HepG2 (cell line): ENCODE results near the gene SYNJ2. TPM values are rescaled to one million over a fixed set of nuclear protein-coding genes. Genes with fewer than 3 reads are reported as not detected.
A peak's percentile ranks its signal among the peaks of the same experiment; 100 is the strongest.

ENCODE experiments used
- HMGA1 ChIP-seq: sonication (generic); formaldehyde crosslinking; conservative IDR thresholded peaks from 2 replicates; pipeline ENCODE4 v1.4.0; 2020; ENCODE audit warnings: missing genetic modification reagents
- HOXA3 ChIP-seq: sonication (generic); formaldehyde crosslinking; IDR thresholded peaks from 2 replicates; pipeline ENCODE4 v1.5.0; 2020; ENCODE audit warnings: missing genetic modification reagents
- KLF13 ChIP-seq: sonication (generic); formaldehyde crosslinking; IDR thresholded peaks from 2 replicates; pipeline ENCODE4 v1.4.0; 2020; ENCODE audit warnings: mild to moderate bottlenecking, missing genetic modification reagents
- LCORL ChIP-seq, 2 experiments: fragments of 450-650 bp in 1 of 2; sonication (generic) in 1 of 2; formaldehyde crosslinking in 1 of 2; IDR thresholded peaks; 2 replicates each; pipeline versions ENCODE4 v1.5.0 to v1.6.1; 2017 to 2020; ENCODE audit warnings: antibody characterized with exemption in 1 of 2, missing genetic modification reagents in 1 of 2
- MAFG ChIP-seq: sonication (generic); formaldehyde crosslinking; IDR thresholded peaks from 2 replicates; pipeline ENCODE4 v1.5.1; 2020; ENCODE audit warnings: mild to moderate bottlenecking, missing genetic modification reagents
- NFRKB ChIP-seq: fragments of 450-650 bp; IDR thresholded peaks from 2 replicates; pipeline ENCODE4 v1.6.1; 2017
- NR2C2 ChIP-seq: sonication (generic); formaldehyde crosslinking; IDR thresholded peaks from 2 replicates; pipeline ENCODE4 v1.4.0; 2020; ENCODE audit warnings: missing genetic modification reagents, mild to moderate bottlenecking, moderate library complexity, borderline replicate concordance
- NR2F1 ChIP-seq, 2 experiments: fragments of 450-650 bp in 1 of 2; formaldehyde crosslinking in 1 of 2; IDR thresholded peaks; 2 replicates each; pipeline versions ENCODE4 v1.5.0 to v1.6.1; 2016 to 2020; ENCODE audit warnings: mild to moderate bottlenecking in 1 of 2, missing compliant biosample characterization in 1 of 2, missing genetic modification reagents in 1 of 2, moderate library complexity in 1 of 2
- SMC3 ChIP-seq: IDR thresholded peaks from 2 replicates; pipeline ENCODE4 v1.6.1; 2011; ENCODE audit warnings: low read length, improper control_type of control experiment
- SP1 ChIP-seq, 2 experiments: fragments of 450-650 bp in 1 of 2; sonication (generic) in 1 of 2; formaldehyde crosslinking in 1 of 2; IDR thresholded peaks; 2 replicates each; pipeline versions ENCODE4 v1.4.0 to v1.6.1; 2016 to 2020; ENCODE audit warnings: missing genetic modification reagents in 1 of 2
- SP4 ChIP-seq: sonication (generic); formaldehyde crosslinking; IDR thresholded peaks from 2 replicates; pipeline ENCODE4 v1.8.1; 2023; ENCODE audit warnings: mild to moderate bottlenecking, missing genetic modification reagents
- TCF12 ChIP-seq, 2 experiments: fragments of 450-650 bp in 1 of 2; sonication (generic) in 1 of 2; formaldehyde crosslinking in 1 of 2; IDR thresholded peaks; 2 replicates each; pipeline versions ENCODE4 v1.6.1 to v1.8.0; 2017 to 2022; ENCODE audit warnings: antibody characterized with exemption in 1 of 2, mild to moderate bottlenecking in 1 of 2, missing genetic modification reagents in 1 of 2, moderate library complexity in 1 of 2
- TEAD3 ChIP-seq: optimal IDR thresholded peaks from 2 replicates; pipeline ENCODE3; 2016; ENCODE audit warnings: borderline replicate concordance
- ZNF224 ChIP-seq: sonication (generic); formaldehyde crosslinking; IDR thresholded peaks from 2 replicates; pipeline ENCODE4 v1.5.0; 2020; ENCODE audit warnings: mild to moderate bottlenecking, missing genetic modification reagents
- ZNF331 ChIP-seq: sonication (generic); formaldehyde crosslinking; IDR thresholded peaks from 2 replicates; pipeline ENCODE4 v1.4.0; 2020; ENCODE audit warnings: missing genetic modification reagents
- ZNF367 ChIP-seq: sonication (generic); formaldehyde crosslinking; IDR thresholded peaks from 2 replicates; pipeline ENCODE4 v1.4.0; 2020; ENCODE audit warnings: missing genetic modification reagents, borderline replicate concordance
- ZNF446 ChIP-seq: sonication (generic); formaldehyde crosslinking; IDR thresholded peaks from 2 replicates; pipeline ENCODE4 v1.5.0; 2020; ENCODE audit warnings: mild to moderate bottlenecking, missing genetic modification reagents
- ZNF572 ChIP-seq: sonication (generic); formaldehyde crosslinking; IDR thresholded peaks from 2 replicates; pipeline ENCODE4 v1.5.1; 2020; ENCODE audit warnings: mild to moderate bottlenecking, missing genetic modification reagents
- ZSCAN20 ChIP-seq: sonication (generic); formaldehyde crosslinking; IDR thresholded peaks from 2 replicates; pipeline ENCODE4 v1.4.0; 2020; ENCODE audit warnings: missing genetic modification reagents, mild to moderate bottlenecking, borderline replicate concordance
- polyA plus RNA-seq, 8 experiments: library from polyadenylated mRNA; depleted of rRNA in 3 of 8; stranded (reverse) in 7 of 8; unstranded in 1 of 8; fragments of >200 nt; fragmentation: Illumina TruSeq in 4 of 8; extraction: Trizol in 4 of 8; gene quantifications; 2 replicates each; pipeline versions ENCODE4 v1.2.1 to v1.2.3, GENCODE V29; 2011 to 2016; ENCODE audit warnings: low read depth in 4 of 8, missing spikeins in 1 of 8, mixed read lengths in 1 of 8; ENCODE audit not compliant: insufficient read depth in 1 of 8
- total RNA-seq, 5 experiments: library from RNA; depleted of rRNA; stranded (reverse); fragments of >200 nt; fragmentation: Illumina TruSeq; extraction: Trizol; gene quantifications; 2 replicates each; pipeline ENCODE4 v1.2.3, GENCODE V29; 2016; ENCODE audit warnings: low read depth in 1 of 5
- TF ChIP-seq, protein P1 (sequence below): sonication (generic); formaldehyde crosslinking; IDR thresholded peaks from 2 replicates; pipeline ENCODE4 v1.8.0; 2022; ENCODE audit warnings: missing genetic modification reagents, mild to moderate bottlenecking, inconsistent platforms, borderline replicate concordance
- TF ChIP-seq, protein P2 (sequence below): sonication (generic); formaldehyde crosslinking; IDR thresholded peaks from 2 replicates; pipeline ENCODE4 v1.9.0; 2022; ENCODE audit warnings: missing genetic modification reagents, mild to moderate bottlenecking, borderline replicate concordance
- TF ChIP-seq, protein P3 (sequence below): sonication (generic); formaldehyde crosslinking; IDR thresholded peaks from 2 replicates; pipeline ENCODE4 v1.4.0; 2020; ENCODE audit warnings: missing genetic modification reagents
- TF ChIP-seq, protein P4 (sequence below): sonication (generic); formaldehyde crosslinking; IDR thresholded peaks from 2 replicates; pipeline ENCODE4 v1.5.0; 2020; ENCODE audit warnings: mild to moderate bottlenecking, missing genetic modification reagents
- TF ChIP-seq, protein P5 (sequence below): sonication (generic); formaldehyde crosslinking; IDR thresholded peaks from 2 replicates; pipeline ENCODE4 v1.4.0; 2020; ENCODE audit warnings: missing genetic modification reagents

The SYNJ2 gene
- total and polyA plus RNA-seq, 2 of the 13 experiments (the other 11 are each of a cell fraction or from before 2014, with no cell fraction given): 39.1 to 57.6 TPM

DNA sequence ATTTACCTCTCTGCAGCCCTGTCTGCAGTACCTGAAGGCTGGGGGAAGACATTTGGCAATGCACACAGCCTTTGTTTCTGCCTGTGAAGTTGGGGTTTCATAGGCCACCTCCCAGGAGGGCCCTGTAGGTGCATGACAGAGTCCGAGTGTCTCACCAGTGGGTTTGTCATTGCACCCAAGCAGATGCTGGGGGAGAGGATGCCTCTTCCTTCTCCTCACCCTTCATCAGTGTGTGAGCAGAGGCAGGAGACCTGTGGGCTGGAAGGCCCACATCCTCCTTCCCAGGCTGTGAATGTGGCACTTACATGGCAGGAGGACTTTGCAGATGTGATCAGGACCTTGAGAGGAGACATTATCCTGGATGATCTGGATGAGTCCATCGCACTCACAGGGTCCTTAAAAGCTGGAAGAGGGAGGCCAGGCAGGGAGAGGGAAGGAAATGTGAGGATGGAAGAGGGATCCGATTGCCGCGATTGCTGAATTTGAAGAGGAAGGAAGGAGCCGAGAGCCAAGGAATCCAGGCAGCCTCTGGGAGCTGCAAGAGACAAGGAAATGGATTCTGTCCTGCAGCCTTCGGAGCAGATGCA, 30.4 kb downstream of the SYNJ2 start (continued):
- TF ChIP-seq LCORL (IDR thresholded peaks at IDR 0.05): no peak
- no peak for TF ChIP-seq LCORL (CRISPR knock-in tag; IDR thresholded peaks at IDR 0.05)
- no peak for TF ChIP-seq TEAD3 (CRISPR knock-in tag)
- TF ChIP-seq, protein P1, sequence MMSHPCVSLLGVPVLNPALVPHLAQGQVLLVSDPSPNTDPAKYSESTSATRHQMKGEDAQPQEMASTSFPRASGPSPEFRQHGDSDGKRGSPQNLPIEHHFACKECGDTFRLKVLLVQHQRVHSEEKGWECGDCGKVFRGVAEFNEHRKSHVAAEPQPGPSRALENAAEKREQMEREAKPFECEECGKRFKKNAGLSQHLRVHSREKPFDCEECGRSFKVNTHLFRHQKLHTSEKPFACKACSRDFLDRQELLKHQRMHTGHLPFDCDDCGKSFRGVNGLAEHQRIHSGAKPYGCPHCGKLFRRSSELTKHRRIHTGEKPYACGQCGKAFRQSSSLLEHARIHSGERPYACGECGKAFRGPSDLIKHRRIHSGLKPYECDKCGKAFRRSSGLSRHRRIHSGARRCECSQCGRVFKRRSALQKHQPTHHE (CRISPR knock-in tag): no peak
- TF ChIP-seq, protein P2, sequence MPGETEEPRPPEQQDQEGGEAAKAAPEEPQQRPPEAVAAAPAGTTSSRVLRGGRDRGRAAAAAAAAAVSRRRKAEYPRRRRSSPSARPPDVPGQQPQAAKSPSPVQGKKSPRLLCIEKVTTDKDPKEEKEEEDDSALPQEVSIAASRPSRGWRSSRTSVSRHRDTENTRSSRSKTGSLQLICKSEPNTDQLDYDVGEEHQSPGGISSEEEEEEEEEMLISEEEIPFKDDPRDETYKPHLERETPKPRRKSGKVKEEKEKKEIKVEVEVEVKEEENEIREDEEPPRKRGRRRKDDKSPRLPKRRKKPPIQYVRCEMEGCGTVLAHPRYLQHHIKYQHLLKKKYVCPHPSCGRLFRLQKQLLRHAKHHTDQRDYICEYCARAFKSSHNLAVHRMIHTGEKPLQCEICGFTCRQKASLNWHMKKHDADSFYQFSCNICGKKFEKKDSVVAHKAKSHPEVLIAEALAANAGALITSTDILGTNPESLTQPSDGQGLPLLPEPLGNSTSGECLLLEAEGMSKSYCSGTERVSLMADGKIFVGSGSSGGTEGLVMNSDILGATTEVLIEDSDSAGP (CRISPR knock-in tag): peak; percentile 50; the same call in 1 of the 2 replicates
- TF ChIP-seq ZNF446 (CRISPR knock-in tag): no peak; the same call in 1 of the 2 replicates
- no peak for TF ChIP-seq MAFG
- no peak for TF ChIP-seq TCF12 (IDR thresholded peaks at IDR 0.05)
- TF ChIP-seq TCF12 (CRISPR knock-in tag; IDR thresholded peaks at IDR 0.05): no peak
- TF ChIP-seq, protein P3, sequence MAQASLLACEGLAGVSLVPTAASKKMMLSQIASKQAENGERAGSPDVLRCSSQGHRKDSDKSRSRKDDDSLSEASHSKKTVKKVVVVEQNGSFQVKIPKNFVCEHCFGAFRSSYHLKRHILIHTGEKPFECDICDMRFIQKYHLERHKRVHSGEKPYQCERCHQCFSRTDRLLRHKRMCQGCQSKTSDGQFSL: no peak
- TF ChIP-seq NFRKB: no peak
- TF ChIP-seq SP4 (CRISPR knock-in tag): no peak; the same call in 1 of the 2 replicates
- TF ChIP-seq, protein P4, sequence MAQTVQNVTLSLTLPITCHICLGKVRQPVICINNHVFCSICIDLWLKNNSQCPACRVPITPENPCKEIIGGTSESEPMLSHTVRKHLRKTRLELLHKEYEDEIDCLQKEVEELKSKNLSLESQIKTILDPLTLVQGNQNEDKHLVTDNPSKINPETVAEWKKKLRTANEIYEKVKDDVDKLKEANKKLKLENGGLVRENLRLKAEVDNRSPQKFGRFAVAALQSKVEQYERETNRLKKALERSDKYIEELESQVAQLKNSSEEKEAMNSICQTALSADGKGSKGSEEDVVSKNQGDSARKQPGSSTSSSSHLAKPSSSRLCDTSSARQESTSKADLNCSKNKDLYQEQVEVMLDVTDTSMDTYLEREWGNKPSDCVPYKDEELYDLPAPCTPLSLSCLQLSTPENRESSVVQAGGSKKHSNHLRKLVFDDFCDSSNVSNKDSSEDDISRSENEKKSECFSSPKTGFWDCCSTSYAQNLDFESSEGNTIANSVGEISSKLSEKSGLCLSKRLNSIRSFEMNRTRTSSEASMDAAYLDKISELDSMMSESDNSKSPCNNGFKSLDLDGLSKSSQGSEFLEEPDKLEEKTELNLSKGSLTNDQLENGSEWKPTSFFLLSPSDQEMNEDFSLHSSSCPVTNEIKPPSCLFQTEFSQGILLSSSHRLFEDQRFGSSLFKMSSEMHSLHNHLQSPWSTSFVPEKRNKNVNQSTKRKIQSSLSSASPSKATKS (CRISPR knock-in tag): no peak
- no peak for TF ChIP-seq ZSCAN20
- no peak for TF ChIP-seq ZNF224 (CRISPR knock-in tag)
- no peak for TF ChIP-seq SP1 (IDR thresholded peaks at IDR 0.05)
- TF ChIP-seq SP1 (CRISPR knock-in tag; IDR thresholded peaks at IDR 0.05): peak; percentile 4; the same call in 1 of the 2 replicates
- no peak for TF ChIP-seq HMGA1 (CRISPR knock-in tag)
- TF ChIP-seq ZNF331 (CRISPR knock-in tag): no peak
- TF ChIP-seq KLF13 (CRISPR knock-in tag): no peak
- TF ChIP-seq SMC3: 0 out of 2 replicates have a peak, but pooled peaks have one; percentile 29
- no peak for TF ChIP-seq ZNF367
- no peak for TF ChIP-seq NR2F1 (CRISPR knock-in tag; IDR thresholded peaks at IDR 0.05)
- TF ChIP-seq HOXA3: 0 out of 2 replicates have a peak, but pooled peaks have one; percentile 25
- TF ChIP-seq, protein P5, sequence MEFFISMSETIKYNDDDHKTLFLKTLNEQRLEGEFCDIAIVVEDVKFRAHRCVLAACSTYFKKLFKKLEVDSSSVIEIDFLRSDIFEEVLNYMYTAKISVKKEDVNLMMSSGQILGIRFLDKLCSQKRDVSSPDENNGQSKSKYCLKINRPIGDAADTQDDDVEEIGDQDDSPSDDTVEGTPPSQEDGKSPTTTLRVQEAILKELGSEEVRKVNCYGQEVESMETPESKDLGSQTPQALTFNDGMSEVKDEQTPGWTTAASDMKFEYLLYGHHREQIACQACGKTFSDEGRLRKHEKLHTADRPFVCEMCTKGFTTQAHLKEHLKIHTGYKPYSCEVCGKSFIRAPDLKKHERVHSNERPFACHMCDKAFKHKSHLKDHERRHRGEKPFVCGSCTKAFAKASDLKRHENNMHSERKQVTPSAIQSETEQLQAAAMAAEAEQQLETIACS (CRISPR knock-in tag): no peak
- TF ChIP-seq NR2C2 (CRISPR knock-in tag): no peak
- TF ChIP-seq ZNF572 (CRISPR knock-in tag): peak; percentile 75; the same call in 1 of the 2 replicates
